SK-N-MC (cell line): ENCODE data around the gene NUP62.
A peak's percentile ranks its signal among the peaks of the same experiment; 100 is the strongest.

Source experiments
- DNase-seq: peaks from one replicate; pipeline ENCODE4 v3.0.0-alpha.2; 2011; ENCODE audit warnings: low read depth, low spot score
- H3K27ac ChIP-seq: fragments of 200-600 bp; sonication (generic); 2 replicates; pipeline ENCODE4 v1.5.1; 2016; ENCODE audit warnings: mixed run types
- H3K36me3 ChIP-seq: fragments of 200-600 bp; sonication (generic); 2 replicates; pipeline ENCODE4 v1.6.1; 2017; ENCODE audit warnings: antibody characterized with exemption, low read length, mixed read lengths; ENCODE audit not compliant: insufficient read depth
- H3K4me3 ChIP-seq: fragments of 200-600 bp; sonication (generic); 2 replicates; pipeline ENCODE4 v1.5.1; 2016
- H3K9ac ChIP-seq: fragments of 200-600 bp; sonication (generic); 2 replicates; pipeline ENCODE4 v1.8.0; 2017; ENCODE audit warnings: mixed run types, mixed read lengths; ENCODE audit not compliant: insufficient read length
- H3K9me3 ChIP-seq: fragments of 200-600 bp; sonication (generic); 2 replicates; pipeline ENCODE4 v1.6.1; 2017; ENCODE audit warnings: low read depth, mild to moderate bottlenecking, antibody characterized with exemption, low read length, moderate library complexity, mixed read lengths
- EZH2 ChIP-seq: fragments of 200-600 bp; sonication (generic); IDR thresholded peaks from one replicate; pipeline ENCODE4 v1.6.1; 2017; ENCODE audit warnings: antibody characterized with exemption
- FOXP2 ChIP-seq: optimal IDR thresholded peaks from 2 replicates; pipeline ENCODE3; 2011; ENCODE audit warnings: mild to moderate bottlenecking, moderate library complexity; ENCODE audit not compliant: insufficient read depth; ENCODE audit errors: extremely low read length, control extremely low read depth
- POLR2AphosphoS5 ChIP-seq: IDR thresholded peaks from 2 replicates; pipeline ENCODE4 v1.6.1; 2012; ENCODE audit warnings: mild to moderate bottlenecking, low read depth, low read length, borderline replicate concordance

The NUP62 gene

GRCh38 chr19:49863935-49864320 lies 65.4 kb downstream of the NUP62 start:
- DNase-seq = no peak
- no peak for TF ChIP-seq POLR2AphosphoS5
- no peak for TF ChIP-seq EZH2
- no peak for TF ChIP-seq FOXP2
- H3K9ac ChIP-seq = no peak overlapping the region
- H3K36me3 ChIP-seq = peaks cover 48% of the 10 kb centered on the region
- no peaks in the 10 kb centered on the region for H3K9me3 ChIP-seq
- no peak overlapping the region for H3K27ac ChIP-seq
- no peak overlapping the region for H3K4me3 ChIP-seq

- no peak for DNase-seq
Observed at GRCh38 chr19:49863254-49863934, 65.9 kb downstream of the NUP62 start.

GRCh38 chr19:49862391-49863253 lies 66.7 kb downstream of the NUP62 start:
- DNase-seq = no peak
- Histone ChIP-seq H3K27ac (no peak overlapping the region), H3K36me3 (peaks cover 61% of the 10 kb centered on the region)

More at GRCh38 chr19:49863254-49863934, 65.9 kb downstream of the NUP62 start:
- Histone ChIP-seq H3K27ac (peak overlapping the region; percentile 58), H3K36me3 (peaks cover 54% of the 10 kb centered on the region), H3K9ac (no peak overlapping the region), H3K4me3 (no peak overlapping the region), H3K9me3 (no peaks in the 10 kb centered on the region)
- TF ChIP-seq FOXP2 (no peak), EZH2 (no peak), POLR2AphosphoS5 (no peak)

GRCh38 chr19:49861541-49862378 lies 67.5 kb downstream of the NUP62 start:
- DNase-seq = no peak
- H3K9ac ChIP-seq = no peak overlapping the region
- H3K36me3 ChIP-seq = peaks cover 70% of the 10 kb centered on the region
- no peak overlapping the region for H3K4me3 ChIP-seq
- no peaks in the 10 kb centered on the region for H3K9me3 ChIP-seq
- TF ChIP-seq FOXP2 (no peak), POLR2AphosphoS5 (no peak), EZH2 (no peak)
- H3K27ac ChIP-seq = peak overlapping the region; percentile 70; the same call in 1 of the 2 replicates

More at GRCh38 chr19:49862391-49863253, 66.7 kb downstream of the NUP62 start:
- Histone ChIP-seq H3K9ac (no peak overlapping the region), H3K4me3 (no peak overlapping the region), H3K9me3 (no peaks in the 10 kb centered on the region)
- TF ChIP-seq EZH2 = no peak
- TF ChIP-seq POLR2AphosphoS5 = no peak
- TF ChIP-seq FOXP2 = no peak

GRCh38 chr19:49861107-49861506 lies 68.2 kb downstream of the NUP62 start:
- Histone ChIP-seq H3K9me3 (no peaks in the 10 kb centered on the region), H3K27ac (peak overlapping the region; percentile 70; the same call in 1 of the 2 replicates), H3K4me3 (no peak overlapping the region), H3K36me3 (peaks cover 77% of the 10 kb centered on the region), H3K9ac (no peak overlapping the region)
- DNase-seq = no peak
- no peak for TF ChIP-seq EZH2
- TF ChIP-seq POLR2AphosphoS5 = peak; percentile 64
- TF ChIP-seq FOXP2 = no peak

- Histone ChIP-seq H3K9me3 (no peaks in the 10 kb centered on the region), H3K36me3 (peaks cover 82% of the 10 kb centered on the region), H3K4me3 (no peak overlapping the region), H3K27ac (peak overlapping the region; percentile 70; the same call in 1 of the 2 replicates), H3K9ac (no peak overlapping the region)
- DNase-seq = no peak
- TF ChIP-seq POLR2AphosphoS5 (no peak), EZH2 (no peak), FOXP2 (no peak)
Observed at GRCh38 chr19:49860336-49861102, 68.8 kb downstream of the NUP62 start.

- H3K4me3 ChIP-seq = no peak overlapping the region
- peak overlapping the region; percentile 53 for H3K27ac ChIP-seq
- no peak overlapping the region for H3K9ac ChIP-seq
- H3K9me3 ChIP-seq = no peaks in the 10 kb centered on the region
- TF ChIP-seq FOXP2 (no peak), EZH2 (no peak), POLR2AphosphoS5 (no peak; the same call in none of the 2 replicates)
- no peak for DNase-seq
- H3K36me3 ChIP-seq = peaks cover 86% of the 10 kb centered on the region
Observed at GRCh38 chr19:49859682-49860335, 69.5 kb downstream of the NUP62 start.
